HG03060 (cell line): Measurements from ENCODE around the gene NAP1L1.
"Not testable (repeated sequence)": the region's sequence is repeated elsewhere in the genome, so short reads cannot be mapped to it uniquely, and the experiment has no call there.

Experiments
- ATAC-seq: cut with Tn5 transposase; IDR thresholded peaks from one replicate; pipeline ENCODE4 v1.9.1; 2021; ENCODE audit warnings: low read depth, moderate number of reproducible peaks; ENCODE audit not compliant: unreplicated experiment

NAP1L1 gene

DNA sequence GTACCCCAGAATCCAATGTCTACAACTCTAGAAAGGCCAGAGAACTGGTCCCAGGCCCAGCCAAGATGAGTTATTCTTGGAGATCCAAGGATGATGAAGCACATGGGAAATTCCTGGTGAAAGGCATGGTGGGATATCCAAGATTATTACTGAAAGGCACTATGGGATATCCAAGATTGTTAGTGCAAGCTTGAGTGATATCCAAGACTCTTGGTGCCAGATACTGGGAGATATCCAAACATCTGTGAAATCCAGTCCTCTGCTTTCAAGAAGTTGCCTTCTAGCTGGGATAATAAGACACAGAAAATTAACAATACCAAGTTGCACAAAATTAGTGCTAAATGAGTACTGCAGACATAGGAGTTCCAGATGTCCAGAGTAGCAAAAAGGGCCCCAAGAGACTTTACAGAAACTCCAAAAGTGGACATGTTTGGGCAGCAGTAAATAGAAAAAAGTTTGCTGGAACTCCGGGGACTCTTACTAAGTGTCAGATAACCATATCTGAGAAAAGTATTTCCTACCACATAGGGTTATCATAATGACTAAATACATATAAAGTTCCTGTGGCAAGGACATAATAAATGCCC, 87.5 kb downstream of the NAP1L1 start:
- ATAC-seq, result no peak

- ATAC-seq, result no peak
Measured at GRCh38 chr12:75995691-75996090, 88.8 kb downstream of the NAP1L1 start.

GRCh38 chr12:75994069-75994740, 90.3 kb downstream of the NAP1L1 start:
- no peak for ATAC-seq

GRCh38 chr12:75991753-75992152, 92.7 kb downstream of the NAP1L1 start:
- no peak for ATAC-seq

DNA sequence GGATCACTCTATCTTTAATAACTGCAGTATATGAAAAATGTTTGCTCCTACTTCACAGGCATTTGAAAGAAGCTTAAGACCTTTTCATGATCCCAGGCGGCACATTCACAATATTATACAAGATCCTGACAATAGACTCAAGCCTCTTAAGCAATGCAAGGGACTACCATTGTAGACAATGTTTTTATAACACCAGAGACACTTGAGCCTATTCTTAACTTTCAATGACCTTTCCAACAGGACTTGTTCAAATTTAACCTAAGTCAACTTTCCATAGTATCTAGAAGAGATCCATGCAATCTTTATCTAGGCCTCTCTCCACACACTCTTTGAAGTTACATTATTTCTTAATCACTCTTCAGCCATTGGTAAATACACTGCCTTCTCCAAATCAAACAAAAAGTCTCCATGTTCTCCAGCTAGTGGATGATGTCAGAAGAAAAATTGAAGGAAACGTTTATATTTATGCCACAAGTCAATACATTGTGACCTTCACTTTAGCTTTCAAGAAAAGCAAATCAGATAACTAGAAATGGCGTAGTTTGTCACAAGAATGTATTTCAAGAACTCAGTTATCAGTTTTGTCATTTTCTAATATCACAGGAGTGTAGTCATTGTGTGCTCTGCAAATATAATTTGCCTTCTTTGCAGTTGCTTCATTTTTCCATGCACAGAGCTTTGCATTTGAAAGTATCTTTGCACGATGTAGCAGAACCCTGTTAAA, 94.1 kb downstream of the NAP1L1 start:
- no peak for ATAC-seq

GRCh38 chr12:75987709-75988108, 96.8 kb downstream of the NAP1L1 start:
- ATAC-seq, result not testable (repeated sequence)
